Upper lobe of left lung (tissue), 6 donors: ENCODE measurements around the gene MCEMP1. TPM values are rescaled to one million over a fixed set of nuclear protein-coding genes. Genes with fewer than 3 reads are reported as not detected.

ENCODE experiments used
- ATAC-seq, 2 donors: fragments of 200-7000 bp; cut with Tn5 transposase; one replicate each; pipeline ENCODE4 v1.9.1; 2022; ENCODE audit warnings: mild to moderate bottlenecking in 2 of 2, moderate library complexity in 2 of 2; ENCODE audit not compliant: low FRiP score in 2 of 2
- DNase-seq, 2 donors: peaks; one replicate each; pipeline ENCODE4 v3.0.0-alpha.2; 2019 to 2020
- H3K27ac ChIP-seq, 4 donors: fragments of 200-600 bp; sonication (generic); one replicate each; pipeline ENCODE4 v1.5.1; 2016 to 2019
- H3K27me3 ChIP-seq, 4 donors: fragments of 200-600 bp; sonication (generic); one replicate each; pipeline ENCODE4 v1.5.1; 2017 to 2019
- H3K36me3 ChIP-seq, 4 donors: fragments of 200-600 bp; sonication (generic); one replicate each; pipeline ENCODE4 v1.5.1; 2016 to 2019
- H3K4me1 ChIP-seq, 4 donors: fragments of 200-600 bp; sonication (generic); one replicate each; pipeline ENCODE4 v1.5.1; 2018 to 2019
- H3K4me3 ChIP-seq, 4 donors: fragments of 200-600 bp; sonication (generic); one replicate each; pipeline ENCODE4 v1.5.1; 2017 to 2019; ENCODE audit warnings: mild to moderate bottlenecking in 2 of 4, moderate library complexity in 1 of 4
- H3K9me3 ChIP-seq, 4 donors: fragments of 200-600 bp; sonication (generic); one replicate each; pipeline ENCODE4 v1.5.1; 2018 to 2019
- EP300 ChIP-seq, 4 donors: sonication (generic); formaldehyde crosslinking; IDR thresholded peaks; one replicate each; pipeline ENCODE4 v1.5.1; 2017; ENCODE audit warnings: antibody characterized with exemption in 4 of 4, control low read depth in 2 of 4
- POLR2A ChIP-seq, 4 donors: fragments of 450-650 bp; IDR thresholded peaks; one replicate each; pipeline ENCODE4 v1.5.1; 2016 to 2017; ENCODE audit warnings: antibody characterized with exemption in 4 of 4, mild to moderate bottlenecking in 2 of 4
- POLR2AphosphoS5 ChIP-seq, 2 donors: sonication (generic); formaldehyde crosslinking; IDR thresholded peaks; one replicate each; pipeline ENCODE4 v1.5.1; 2017; ENCODE audit warnings: antibody characterized with exemption in 2 of 2
- WGBS, 2 donors: methylation state at CpG; one replicate each; pipeline ENCODE4 v1.1.5; 2017 to 2018; 5-methylcytosine and 5-hydroxymethylcytosine counted together
- total RNA-seq, 6 donors: library from RNA; depleted of rRNA in 4 of 6; stranded (reverse); fragments of >200 nt in 4 of 6; gene quantifications; one replicate each; pipeline versions ENCODE4 v1.1.0 to v1.2.1, GENCODE V29; 2016 to 2021
- TF ChIP-seq, protein P1 (sequence below), 6 experiments: fragments of 450-650 bp in 4 of 6; fragments of 200-600 bp in 2 of 6; sonication (generic) in 2 of 6; IDR thresholded peaks; one replicate each; pipeline ENCODE4 v1.5.1; 2016 to 2019; ENCODE audit warnings: antibody characterized with exemption in 6 of 6
- donor health status: DM: no; HTN: no; CAD: no; lungs with moderate emphysema.
- donor health status: DM: no; HTN: yes; CAD: no; lungs with severe emphysema.

The MCEMP1 gene
- total RNA-seq, 6 donors from 2014 or later, result 9.4 to 160 (median 36.6) TPM

DNA sequence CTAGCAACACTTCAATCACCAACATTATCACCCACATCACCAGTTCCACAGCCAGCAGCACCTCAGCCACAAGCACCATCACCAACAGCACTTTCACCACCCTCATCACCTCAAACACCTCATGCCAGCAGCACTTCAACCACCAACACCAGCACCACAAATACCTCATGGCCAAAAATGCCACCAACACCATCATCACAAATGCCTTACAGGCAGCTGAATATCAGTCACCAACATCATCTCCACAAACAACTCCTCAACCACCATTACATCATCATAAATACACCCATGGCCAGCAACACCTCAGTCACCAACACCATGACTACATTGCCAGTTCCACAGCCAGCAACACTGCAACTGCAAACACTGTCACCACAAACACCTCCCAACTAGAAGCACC, 14.6 kb downstream of the MCEMP1 start:
- Histone ChIP-seq H3K27me3 (no peaks in the 10 kb centered on the region), H3K4me3 (no peak overlapping the region), H3K9me3 (no peaks in the 10 kb centered on the region), H3K36me3 (no peaks in the 10 kb centered on the region), H3K4me1 (no peaks in the 10 kb centered on the region), H3K27ac (no peak overlapping the region)
- DNase-seq, result no peak
- no peak for ATAC-seq
- TF ChIP-seq EP300 (IDR thresholded peaks at IDR 0.05) (no peak), POLR2AphosphoS5 (IDR thresholded peaks at IDR 0.05) (no peak), POLR2A (IDR thresholded peaks at IDR 0.05) (no peak)
- TF ChIP-seq, protein P1, sequence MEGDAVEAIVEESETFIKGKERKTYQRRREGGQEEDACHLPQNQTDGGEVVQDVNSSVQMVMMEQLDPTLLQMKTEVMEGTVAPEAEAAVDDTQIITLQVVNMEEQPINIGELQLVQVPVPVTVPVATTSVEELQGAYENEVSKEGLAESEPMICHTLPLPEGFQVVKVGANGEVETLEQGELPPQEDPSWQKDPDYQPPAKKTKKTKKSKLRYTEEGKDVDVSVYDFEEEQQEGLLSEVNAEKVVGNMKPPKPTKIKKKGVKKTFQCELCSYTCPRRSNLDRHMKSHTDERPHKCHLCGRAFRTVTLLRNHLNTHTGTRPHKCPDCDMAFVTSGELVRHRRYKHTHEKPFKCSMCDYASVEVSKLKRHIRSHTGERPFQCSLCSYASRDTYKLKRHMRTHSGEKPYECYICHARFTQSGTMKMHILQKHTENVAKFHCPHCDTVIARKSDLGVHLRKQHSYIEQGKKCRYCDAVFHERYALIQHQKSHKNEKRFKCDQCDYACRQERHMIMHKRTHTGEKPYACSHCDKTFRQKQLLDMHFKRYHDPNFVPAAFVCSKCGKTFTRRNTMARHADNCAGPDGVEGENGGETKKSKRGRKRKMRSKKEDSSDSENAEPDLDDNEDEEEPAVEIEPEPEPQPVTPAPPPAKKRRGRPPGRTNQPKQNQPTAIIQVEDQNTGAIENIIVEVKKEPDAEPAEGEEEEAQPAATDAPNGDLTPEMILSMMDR (IDR thresholded peaks at IDR 0.05), result no peak

DNA sequence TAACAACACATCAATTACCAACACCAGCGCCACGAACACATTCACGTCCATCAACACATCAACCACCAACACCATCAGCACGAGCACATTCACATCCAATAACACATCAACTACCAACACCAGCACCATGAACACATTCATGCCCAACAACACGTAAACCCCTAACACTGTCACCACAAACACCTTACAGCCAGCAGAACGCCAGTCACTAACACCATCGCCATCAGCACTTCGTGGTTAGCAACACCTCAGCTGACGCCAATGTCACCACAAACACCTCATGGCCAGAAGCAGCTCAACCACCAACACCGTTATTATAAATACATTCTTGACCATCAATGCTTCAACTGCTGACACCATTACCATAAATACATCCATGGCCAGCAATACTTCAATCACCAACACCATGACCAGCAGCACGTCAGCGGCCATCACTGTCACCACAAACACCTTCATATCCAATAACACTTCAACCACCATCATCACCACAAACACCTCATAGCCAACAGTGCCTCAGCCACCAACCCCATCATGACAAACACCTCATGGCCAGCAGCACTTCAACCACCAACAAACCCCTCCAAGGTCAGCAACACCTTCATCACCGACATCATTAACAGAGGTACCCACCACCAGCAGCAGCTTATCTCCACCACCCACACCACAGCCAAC, 15.7 kb downstream of the MCEMP1 start:
- no peak for DNase-seq
- H3K27ac ChIP-seq, result no peak overlapping the region
- H3K27me3 ChIP-seq, result no peaks in the 10 kb centered on the region
- no peak overlapping the region for H3K4me3 ChIP-seq
- WGBS, 2 donors, result 68 to 81% methylated on average over 13 of the region's 13 CpGs
- TF ChIP-seq POLR2AphosphoS5 (IDR thresholded peaks at IDR 0.05) (no peak), EP300 (IDR thresholded peaks at IDR 0.05) (no peak), POLR2A (IDR thresholded peaks at IDR 0.05) (no peak)
- TF ChIP-seq, protein P1 (IDR thresholded peaks at IDR 0.05), result no peak
- no peaks in the 10 kb centered on the region for H3K36me3 ChIP-seq
- no peak for ATAC-seq
- no peaks in the 10 kb centered on the region for H3K9me3 ChIP-seq
- no peaks in the 10 kb centered on the region for H3K4me1 ChIP-seq

DNA sequence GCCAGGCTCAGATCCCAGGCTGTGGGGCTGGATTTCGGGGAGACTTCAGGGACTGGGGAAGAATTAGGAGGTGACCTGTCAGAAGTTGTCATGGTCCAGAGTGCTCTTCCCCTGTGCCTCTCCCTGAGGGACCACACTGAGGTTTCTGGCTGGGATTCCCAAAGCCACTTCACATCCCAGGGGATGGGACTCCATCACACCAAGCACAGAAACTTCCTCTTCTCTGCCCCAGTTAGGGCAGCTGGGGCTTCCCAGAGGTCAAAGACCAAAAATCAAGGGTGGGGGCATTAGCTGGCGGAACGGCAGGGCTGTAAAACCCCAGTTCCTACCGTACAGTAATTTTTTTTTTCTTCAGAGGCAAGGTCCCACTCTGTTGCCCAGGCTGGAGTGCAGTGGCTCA, 17.6 kb downstream of the MCEMP1 start:
- Histone ChIP-seq H3K4me1 (no peaks in the 10 kb centered on the region), H3K27ac (no peak overlapping the region), H3K27me3 (peaks cover 0 to 7% (median 2%) of the 10 kb centered on the region in 4 donors), H3K4me3 (no peak overlapping the region), H3K36me3 (no peaks in the 10 kb centered on the region), H3K9me3 (no peaks in the 10 kb centered on the region)
- TF ChIP-seq, protein P1 (IDR thresholded peaks at IDR 0.05), result no peak
- TF ChIP-seq POLR2A (IDR thresholded peaks at IDR 0.05) (no peak), EP300 (IDR thresholded peaks at IDR 0.05) (no peak), POLR2AphosphoS5 (IDR thresholded peaks at IDR 0.05) (no peak)
- no peak for ATAC-seq
- WGBS, 2 donors, result 56 to 57% methylated on average over 4 of the region's 4 CpGs
- DNase-seq, result no peak

DNA sequence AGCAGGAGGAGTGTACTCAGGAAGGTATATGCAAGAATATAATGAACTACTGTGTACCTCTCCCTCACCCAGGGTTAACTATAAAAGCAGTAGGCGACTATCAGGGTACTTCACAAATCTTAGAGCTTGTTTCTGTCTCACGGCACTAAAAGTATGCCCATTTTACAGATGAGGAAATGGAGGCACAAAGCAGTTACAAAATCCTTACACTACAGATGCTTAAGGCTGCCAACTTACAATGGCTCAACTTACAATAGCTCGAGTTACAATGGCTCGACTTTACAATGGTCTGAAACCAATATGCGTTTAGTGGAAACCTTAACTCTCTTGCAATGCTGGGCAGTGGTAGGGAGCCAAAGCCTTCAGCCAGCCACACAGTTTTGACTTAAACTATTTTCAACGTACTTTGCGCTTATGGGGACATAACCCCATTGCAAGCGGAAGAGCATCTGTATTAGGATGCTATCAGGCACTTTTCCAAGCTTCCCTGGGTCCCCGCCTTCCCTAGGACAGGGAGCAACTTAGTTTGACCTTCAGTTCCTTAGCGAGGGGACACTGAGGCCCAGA, 20.9 kb downstream of the MCEMP1 start:
- Histone ChIP-seq H3K27ac (no peak overlapping the region), H3K36me3 (no peaks in the 10 kb centered on the region), H3K4me1 (no peaks in the 10 kb centered on the region), H3K9me3 (no peaks in the 10 kb centered on the region), H3K4me3 (no peak overlapping the region), H3K27me3 (peaks cover 0 to 7% (median 2%) of the 10 kb centered on the region in 4 donors)
- no peak for ATAC-seq
- WGBS, 2 donors, result 80 to 84% methylated on average over 10 of the region's 10 CpGs
- TF ChIP-seq EP300 (IDR thresholded peaks at IDR 0.05), result no peak
- no peak for TF ChIP-seq POLR2A (IDR thresholded peaks at IDR 0.05)
- no peak for TF ChIP-seq POLR2AphosphoS5 (IDR thresholded peaks at IDR 0.05)
- TF ChIP-seq, protein P1 (IDR thresholded peaks at IDR 0.05), result no peak
- no peak for DNase-seq

DNA sequence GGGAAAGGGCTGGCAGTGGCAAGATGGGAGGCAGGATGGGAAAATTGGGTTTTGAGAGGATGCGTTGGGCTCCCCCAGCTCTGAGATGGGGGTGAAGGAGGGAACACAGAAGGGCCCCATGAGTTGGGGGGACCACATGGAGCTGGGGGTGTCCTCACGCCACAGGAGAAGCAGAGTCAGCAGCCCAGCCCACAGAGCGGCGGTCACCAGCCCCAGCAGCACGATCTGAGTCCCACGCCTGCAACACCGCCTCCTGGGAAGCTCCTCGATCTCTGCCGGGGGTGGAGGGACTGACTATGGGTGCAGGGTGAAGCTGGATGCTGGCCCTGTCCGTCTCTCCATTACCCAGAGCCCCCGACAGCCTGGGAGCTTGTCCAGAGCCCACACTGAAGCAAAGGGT, 21.7 kb downstream of the MCEMP1 start:
- no peaks in the 10 kb centered on the region for H3K9me3 ChIP-seq
- no peaks in the 10 kb centered on the region for H3K36me3 ChIP-seq
- no peak overlapping the region for H3K4me3 ChIP-seq
- DNase-seq (peak in 1 of 2 donors; percentile 27), ATAC-seq (no peak)
- TF ChIP-seq POLR2A (IDR thresholded peaks at IDR 0.05), result no peak
- TF ChIP-seq, protein P1 (IDR thresholded peaks at IDR 0.05), result no peak
- no peak for TF ChIP-seq EP300 (IDR thresholded peaks at IDR 0.05)
- no peak for TF ChIP-seq POLR2AphosphoS5 (IDR thresholded peaks at IDR 0.05)
- H3K4me1 ChIP-seq, result no peaks in the 10 kb centered on the region
- no peak overlapping the region for H3K27ac ChIP-seq
- 36 to 58% methylated on average over 2 to 11 of the region's 11 CpGs for WGBS, 2 donors
- peaks cover 0 to 7% (median 2%) of the 10 kb centered on the region in 4 donors for H3K27me3 ChIP-seq
